Measurements from ENCODE around the gene PLAGL2.
A peak's percentile ranks its signal among the peaks of the same experiment; 100 is the strongest.

The PLAGL2 gene

DNA sequence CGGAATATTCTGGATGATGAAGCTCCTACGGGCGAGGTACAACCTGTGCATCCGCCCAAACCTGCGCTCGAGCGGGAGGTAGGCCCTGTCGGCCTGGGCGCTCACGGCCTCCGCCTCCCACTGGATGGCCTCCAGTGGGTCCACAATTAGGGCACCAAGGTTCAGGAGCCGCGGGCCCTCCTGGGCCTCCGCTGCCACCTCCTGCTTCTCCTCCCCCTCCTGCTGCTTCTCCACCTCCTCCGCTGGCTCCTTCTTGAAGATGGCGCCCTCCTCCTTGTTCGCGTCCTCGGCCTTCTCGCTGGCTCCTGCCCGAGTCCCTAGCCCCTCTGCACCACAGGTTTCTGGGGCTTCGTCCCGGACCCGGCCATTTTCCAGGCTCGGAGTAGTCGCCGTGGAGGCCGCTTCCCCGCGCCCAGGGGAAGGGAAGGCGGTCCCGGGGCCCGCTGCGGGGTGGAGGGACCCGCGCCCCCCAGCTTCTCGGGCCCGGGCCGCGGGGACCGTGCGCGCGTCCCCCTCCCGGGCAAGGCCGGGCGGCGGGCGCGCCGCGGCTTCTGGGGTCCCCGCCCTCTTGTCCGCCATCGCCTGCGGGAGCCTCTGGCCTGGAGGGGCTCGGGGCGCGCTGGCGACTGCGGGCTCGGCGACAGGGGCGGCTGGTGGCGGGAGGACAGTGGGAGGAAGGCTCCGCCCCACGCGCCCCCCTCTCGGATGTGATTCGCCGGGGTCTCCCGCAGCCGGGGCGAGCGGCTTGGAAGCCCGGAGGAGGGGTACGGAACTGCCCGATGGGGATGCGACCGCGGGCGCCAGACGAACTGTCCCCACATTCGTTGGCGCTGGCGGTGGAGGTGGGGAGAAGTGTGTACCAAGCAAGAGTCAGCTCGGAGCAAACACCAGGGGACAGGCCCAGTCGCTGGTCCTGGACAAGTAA lies 17.6 kb downstream of the PLAGL2 start:
- TF ChIP-seq EZH2phosphoT487 (IDR thresholded peaks at IDR 0.05; ENCODE audit: low read depth), result no peak
- TF ChIP-seq, protein P1, sequence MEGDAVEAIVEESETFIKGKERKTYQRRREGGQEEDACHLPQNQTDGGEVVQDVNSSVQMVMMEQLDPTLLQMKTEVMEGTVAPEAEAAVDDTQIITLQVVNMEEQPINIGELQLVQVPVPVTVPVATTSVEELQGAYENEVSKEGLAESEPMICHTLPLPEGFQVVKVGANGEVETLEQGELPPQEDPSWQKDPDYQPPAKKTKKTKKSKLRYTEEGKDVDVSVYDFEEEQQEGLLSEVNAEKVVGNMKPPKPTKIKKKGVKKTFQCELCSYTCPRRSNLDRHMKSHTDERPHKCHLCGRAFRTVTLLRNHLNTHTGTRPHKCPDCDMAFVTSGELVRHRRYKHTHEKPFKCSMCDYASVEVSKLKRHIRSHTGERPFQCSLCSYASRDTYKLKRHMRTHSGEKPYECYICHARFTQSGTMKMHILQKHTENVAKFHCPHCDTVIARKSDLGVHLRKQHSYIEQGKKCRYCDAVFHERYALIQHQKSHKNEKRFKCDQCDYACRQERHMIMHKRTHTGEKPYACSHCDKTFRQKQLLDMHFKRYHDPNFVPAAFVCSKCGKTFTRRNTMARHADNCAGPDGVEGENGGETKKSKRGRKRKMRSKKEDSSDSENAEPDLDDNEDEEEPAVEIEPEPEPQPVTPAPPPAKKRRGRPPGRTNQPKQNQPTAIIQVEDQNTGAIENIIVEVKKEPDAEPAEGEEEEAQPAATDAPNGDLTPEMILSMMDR (IDR thresholded peaks at IDR 0.05; ENCODE audit: low read depth, low read length), result no peak
- no peaks in the 10 kb centered on the region for H3K9me3 ChIP-seq (ENCODE audit: insufficient read depth, low read length)
- H3K4me1 ChIP-seq (ENCODE audit: low read length), result peaks cover 8% of the 10 kb centered on the region; the same call in 1 of the 2 replicates
- no peak overlapping the region for H3K27ac ChIP-seq (ENCODE audit: low read length)
- peaks cover 5% of the 10 kb centered on the region; the same call in 1 of the 2 replicates for H4K20me1 ChIP-seq (ENCODE audit: insufficient read depth, low read length)
- peak overlapping the region; percentile 74 for H3K4me2 ChIP-seq (ENCODE audit: low read length)
- H3K4me3 ChIP-seq (ENCODE audit: low read length), result peak overlapping the region; percentile 80
- H3K79me2 ChIP-seq (ENCODE audit: low read length), result no peaks in the 10 kb centered on the region
- H3K36me3 ChIP-seq (replicated peaks; ENCODE audit: low read depth, low read length), result peaks cover 3% of the 10 kb centered on the region
- peak overlapping the region; percentile 58 for H2AFZ ChIP-seq (ENCODE audit: low read depth, low read length)
- no peaks in the 10 kb centered on the region for H3K27me3 ChIP-seq (ENCODE audit: low read depth, low read length)
- peak overlapping the region; percentile 55 for H3K9ac ChIP-seq (ENCODE audit: low read length)

DNA sequence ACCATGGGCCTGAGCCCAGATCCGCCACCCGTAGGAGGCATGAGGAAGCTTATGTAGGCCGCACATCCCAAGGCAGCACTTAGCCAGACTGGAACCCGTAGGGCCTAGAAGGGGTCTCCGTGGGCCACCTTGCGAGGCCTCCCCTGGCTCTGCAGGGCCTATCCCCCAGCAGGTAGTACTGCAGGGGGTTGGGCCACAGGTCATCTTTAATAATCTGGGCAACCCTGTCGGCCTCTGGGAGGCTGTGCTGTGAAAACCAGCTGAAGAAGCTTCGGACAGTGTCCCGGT lies 18.5 kb downstream of the PLAGL2 start:
- H3K27ac ChIP-seq (ENCODE audit: low read length), result no peak overlapping the region
- no peaks in the 10 kb centered on the region for H3K36me3 ChIP-seq (replicated peaks; ENCODE audit: low read depth, low read length)
- H3K9me3 ChIP-seq (ENCODE audit: insufficient read depth, low read length), result no peaks in the 10 kb centered on the region
- H3K79me2 ChIP-seq (ENCODE audit: low read length), result no peaks in the 10 kb centered on the region
- H3K4me3 ChIP-seq (ENCODE audit: low read length), result no peak overlapping the region
- peak overlapping the region; percentile 74; the same call in 1 of the 2 replicates for H3K4me2 ChIP-seq (ENCODE audit: low read length)
- H2AFZ ChIP-seq (ENCODE audit: low read depth, low read length), result no peak overlapping the region
- TF ChIP-seq, protein P1 (IDR thresholded peaks at IDR 0.05; ENCODE audit: low read depth, low read length), result no peak
- TF ChIP-seq EZH2phosphoT487 (IDR thresholded peaks at IDR 0.05; ENCODE audit: low read depth), result no peak
- no peak overlapping the region for H3K9ac ChIP-seq (ENCODE audit: low read length)
- H4K20me1 ChIP-seq (ENCODE audit: insufficient read depth, low read length), result peaks cover 5% of the 10 kb centered on the region; the same call in 1 of the 2 replicates
- H3K4me1 ChIP-seq (ENCODE audit: low read length), result peaks cover 8% of the 10 kb centered on the region; the same call in 1 of the 2 replicates
- H3K27me3 ChIP-seq (ENCODE audit: low read depth, low read length), result no peaks in the 10 kb centered on the region

DNA sequence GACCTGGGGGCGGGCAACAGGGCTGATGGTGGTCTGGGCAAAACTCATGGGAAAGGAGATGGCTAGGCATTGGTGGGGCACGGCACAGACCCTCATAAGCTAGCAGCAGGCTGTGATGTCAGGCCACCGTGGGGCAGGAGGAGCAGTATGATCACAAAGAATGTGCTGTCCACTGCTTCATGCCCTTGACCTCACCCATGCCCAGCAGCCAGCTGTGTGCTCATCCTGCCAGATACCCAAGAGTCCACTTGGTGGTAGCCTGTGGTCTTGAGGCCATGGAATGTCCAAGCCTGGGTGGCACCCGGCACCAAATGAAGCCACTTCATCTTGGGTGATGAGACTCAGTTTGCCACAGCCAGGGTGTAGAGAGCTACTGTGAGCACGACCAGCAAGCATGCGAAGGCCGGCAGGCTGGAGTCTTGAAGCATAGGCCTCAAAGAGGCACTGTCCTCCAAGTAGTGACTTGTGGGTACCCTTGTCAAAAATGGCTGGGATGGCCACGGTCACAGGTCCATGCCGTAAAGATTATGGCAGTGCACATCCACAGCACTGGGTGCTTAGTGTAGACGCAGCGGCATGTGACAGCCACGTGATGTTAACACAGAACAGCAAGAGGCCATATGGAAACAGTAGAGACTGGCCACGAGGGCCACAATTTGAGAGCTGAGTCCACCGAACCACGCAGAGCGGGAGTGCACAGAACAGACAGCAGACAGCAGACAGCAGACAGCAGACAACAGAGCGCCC lies 19.0 kb downstream of the PLAGL2 start:
- Histone ChIP-seq H3K4me2 (ENCODE audit: low read length) (no peak overlapping the region), H3K4me3 (ENCODE audit: low read length) (no peak overlapping the region), H3K79me2 (ENCODE audit: low read length) (no peaks in the 10 kb centered on the region), H3K27ac (ENCODE audit: low read length) (no peak overlapping the region), H2AFZ (ENCODE audit: low read depth, low read length) (no peak overlapping the region), H3K4me1 (ENCODE audit: low read length) (peaks cover 8% of the 10 kb centered on the region; the same call in 1 of the 2 replicates), H3K27me3 (ENCODE audit: low read depth, low read length) (no peaks in the 10 kb centered on the region), H3K9ac (ENCODE audit: low read length) (no peak overlapping the region), H3K36me3 (replicated peaks; ENCODE audit: low read depth, low read length) (no peaks in the 10 kb centered on the region), H3K9me3 (ENCODE audit: insufficient read depth, low read length) (no peaks in the 10 kb centered on the region), H4K20me1 (ENCODE audit: insufficient read depth, low read length) (peaks cover 5% of the 10 kb centered on the region; the same call in 1 of the 2 replicates)
- no peak for TF ChIP-seq EZH2phosphoT487 (IDR thresholded peaks at IDR 0.05; ENCODE audit: low read depth)
- TF ChIP-seq, protein P1 (IDR thresholded peaks at IDR 0.05; ENCODE audit: low read depth, low read length), result no peak

DNA sequence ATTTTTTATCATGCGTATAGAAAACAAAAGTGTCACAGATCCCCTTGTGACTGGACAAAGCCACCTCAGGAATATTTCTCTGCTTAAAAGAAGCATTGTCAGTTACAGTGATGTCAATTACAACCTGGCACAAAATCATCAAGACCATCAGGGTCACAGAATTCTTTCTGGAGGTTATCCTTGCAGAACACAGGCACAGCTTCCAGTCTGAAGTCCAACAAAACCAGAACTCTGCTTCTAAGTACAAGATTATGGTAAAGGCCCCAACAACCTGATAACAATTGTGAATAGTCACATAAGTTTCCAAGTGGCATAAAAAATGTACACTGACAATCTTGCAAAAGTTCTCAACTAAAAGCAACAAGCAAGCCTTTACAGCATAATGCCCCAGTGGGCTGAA lies 21.0 kb downstream of the PLAGL2 start:
- no peak overlapping the region for H3K27ac ChIP-seq (ENCODE audit: low read length)
- no peaks in the 10 kb centered on the region for H3K9me3 ChIP-seq (ENCODE audit: insufficient read depth, low read length)
- no peaks in the 10 kb centered on the region; the same call in 1 of the 2 replicates for H4K20me1 ChIP-seq (ENCODE audit: insufficient read depth, low read length)
- no peak overlapping the region for H3K4me2 ChIP-seq (ENCODE audit: low read length)
- H3K9ac ChIP-seq (ENCODE audit: low read length), result no peak overlapping the region
- H3K36me3 ChIP-seq (replicated peaks; ENCODE audit: low read depth, low read length), result no peaks in the 10 kb centered on the region
- H3K27me3 ChIP-seq (ENCODE audit: low read depth, low read length), result no peaks in the 10 kb centered on the region
- no peaks in the 10 kb centered on the region for H3K79me2 ChIP-seq (ENCODE audit: low read length)
- H3K4me3 ChIP-seq (ENCODE audit: low read length), result no peak overlapping the region
- TF ChIP-seq EZH2phosphoT487 (IDR thresholded peaks at IDR 0.05; ENCODE audit: low read depth), result no peak
- TF ChIP-seq, protein P1 (IDR thresholded peaks at IDR 0.05; ENCODE audit: low read depth, low read length), result no peak
- H3K4me1 ChIP-seq (ENCODE audit: low read length), result peaks cover 8% of the 10 kb centered on the region; the same call in 1 of the 2 replicates
- no peak overlapping the region for H2AFZ ChIP-seq (ENCODE audit: low read depth, low read length)
